ENCODE data around the gene ACLY. TPM values are rescaled to one million over a fixed set of nuclear protein-coding genes. Genes with fewer than 3 reads are reported as not detected.

ACLY gene
- total and polyA plus RNA-seq, 2 experiments from 2014 or later = 119 to 439 TPM

GRCh38 chr17:41912925-41913324, 5.8 kb downstream of the ACLY start:
- Mint-ChIP-seq H3K4me1 (peaks cover 37% of the 10 kb centered on the region), H3K36me3 (ENCODE audit: low read depth) (peaks cover 87% of the 10 kb centered on the region), H3K27me3 (ENCODE audit: insufficient read depth, low read depth, poor library complexity) (peaks cover 9% of the 10 kb centered on the region), H3K4me3 (no peak overlapping the region), H3K27ac (0 out of 2 replicates have a peak overlapping the region, but pooled peaks have one; percentile 9), H3K9me3 (no peaks in the 10 kb centered on the region; the same call in 2 of the 3 replicates)
- H4K20me1 ChIP-seq (replicated peaks; ENCODE audit: insufficient read depth) = peaks cover 84% of the 10 kb centered on the region
- peaks cover 31% of the 10 kb centered on the region for H3F3A ChIP-seq (replicated peaks; ENCODE audit: low read depth)
- DNase-seq (ENCODE audit: low spot score) (no peak), ATAC-seq (no peak)
- H3K4me3 ChIP-seq = no peak overlapping the region
- H3K4me1 ChIP-seq (ENCODE audit: insufficient read depth) = peaks cover 35% of the 10 kb centered on the region
- TF ChIP-seq, protein P1, sequence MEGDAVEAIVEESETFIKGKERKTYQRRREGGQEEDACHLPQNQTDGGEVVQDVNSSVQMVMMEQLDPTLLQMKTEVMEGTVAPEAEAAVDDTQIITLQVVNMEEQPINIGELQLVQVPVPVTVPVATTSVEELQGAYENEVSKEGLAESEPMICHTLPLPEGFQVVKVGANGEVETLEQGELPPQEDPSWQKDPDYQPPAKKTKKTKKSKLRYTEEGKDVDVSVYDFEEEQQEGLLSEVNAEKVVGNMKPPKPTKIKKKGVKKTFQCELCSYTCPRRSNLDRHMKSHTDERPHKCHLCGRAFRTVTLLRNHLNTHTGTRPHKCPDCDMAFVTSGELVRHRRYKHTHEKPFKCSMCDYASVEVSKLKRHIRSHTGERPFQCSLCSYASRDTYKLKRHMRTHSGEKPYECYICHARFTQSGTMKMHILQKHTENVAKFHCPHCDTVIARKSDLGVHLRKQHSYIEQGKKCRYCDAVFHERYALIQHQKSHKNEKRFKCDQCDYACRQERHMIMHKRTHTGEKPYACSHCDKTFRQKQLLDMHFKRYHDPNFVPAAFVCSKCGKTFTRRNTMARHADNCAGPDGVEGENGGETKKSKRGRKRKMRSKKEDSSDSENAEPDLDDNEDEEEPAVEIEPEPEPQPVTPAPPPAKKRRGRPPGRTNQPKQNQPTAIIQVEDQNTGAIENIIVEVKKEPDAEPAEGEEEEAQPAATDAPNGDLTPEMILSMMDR (conservative IDR thresholded peaks at IDR 0.05; ENCODE audit: low read depth in 2 of 2) = 0 out of 4 replicates have a peak, but pooled peaks of 1 of the 2 experiments have one; percentile 6
- TF ChIP-seq EZH2phosphoT487 (IDR thresholded peaks at IDR 0.05; ENCODE audit: unreplicated experiment) (no peak), CREB1 (CRISPR knock-in tag; IDR thresholded peaks at IDR 0.05; ENCODE audit: low read depth) (no peak)
- H2AFZ ChIP-seq = no peak overlapping the region
- H3K27me3 ChIP-seq (ENCODE audit: insufficient read depth) = no peaks in the 10 kb centered on the region
- H3K27ac ChIP-seq (ENCODE audit: low read depth) = 0 out of 2 replicates have a peak overlapping the region, but pooled peaks have one; percentile 14
- H3K36me3 ChIP-seq (ENCODE audit: insufficient read depth) = peaks cover 43% of the 10 kb centered on the region
- no peaks in the 10 kb centered on the region for H3K9me2 ChIP-seq (ENCODE audit: insufficient read depth)
- H3K79me2 ChIP-seq (replicated peaks; ENCODE audit: insufficient read depth) = peaks cover 87% of the 10 kb centered on the region
- H3K4me2 ChIP-seq = no peak overlapping the region

GRCh38 chr17:41910701-41911391, 7.9 kb downstream of the ACLY start:
- DNase-seq (ENCODE audit: low spot score) (no peak), ATAC-seq (no peak)
- H3K4me1 ChIP-seq (ENCODE audit: insufficient read depth) = peaks cover 18% of the 10 kb centered on the region
- H3K4me1 Mint-ChIP-seq = peaks cover 22% of the 10 kb centered on the region
- H3K27ac Mint-ChIP-seq = peak overlapping the region; percentile 40
- H3K4me3 ChIP-seq = no peak overlapping the region
- H3K36me3 ChIP-seq (ENCODE audit: insufficient read depth) = peaks cover 59% of the 10 kb centered on the region
- no peak for TF ChIP-seq POLR2AphosphoS5 (IDR thresholded peaks at IDR 0.05; ENCODE audit: low read depth)
- TF ChIP-seq, protein P1 (conservative IDR thresholded peaks at IDR 0.05; ENCODE audit: low read depth in 2 of 2) = no peak
- no peak for TF ChIP-seq ZNF331 (CRISPR knock-in tag; IDR thresholded peaks at IDR 0.05; ENCODE audit: low read depth)
- TF ChIP-seq, protein P2, sequence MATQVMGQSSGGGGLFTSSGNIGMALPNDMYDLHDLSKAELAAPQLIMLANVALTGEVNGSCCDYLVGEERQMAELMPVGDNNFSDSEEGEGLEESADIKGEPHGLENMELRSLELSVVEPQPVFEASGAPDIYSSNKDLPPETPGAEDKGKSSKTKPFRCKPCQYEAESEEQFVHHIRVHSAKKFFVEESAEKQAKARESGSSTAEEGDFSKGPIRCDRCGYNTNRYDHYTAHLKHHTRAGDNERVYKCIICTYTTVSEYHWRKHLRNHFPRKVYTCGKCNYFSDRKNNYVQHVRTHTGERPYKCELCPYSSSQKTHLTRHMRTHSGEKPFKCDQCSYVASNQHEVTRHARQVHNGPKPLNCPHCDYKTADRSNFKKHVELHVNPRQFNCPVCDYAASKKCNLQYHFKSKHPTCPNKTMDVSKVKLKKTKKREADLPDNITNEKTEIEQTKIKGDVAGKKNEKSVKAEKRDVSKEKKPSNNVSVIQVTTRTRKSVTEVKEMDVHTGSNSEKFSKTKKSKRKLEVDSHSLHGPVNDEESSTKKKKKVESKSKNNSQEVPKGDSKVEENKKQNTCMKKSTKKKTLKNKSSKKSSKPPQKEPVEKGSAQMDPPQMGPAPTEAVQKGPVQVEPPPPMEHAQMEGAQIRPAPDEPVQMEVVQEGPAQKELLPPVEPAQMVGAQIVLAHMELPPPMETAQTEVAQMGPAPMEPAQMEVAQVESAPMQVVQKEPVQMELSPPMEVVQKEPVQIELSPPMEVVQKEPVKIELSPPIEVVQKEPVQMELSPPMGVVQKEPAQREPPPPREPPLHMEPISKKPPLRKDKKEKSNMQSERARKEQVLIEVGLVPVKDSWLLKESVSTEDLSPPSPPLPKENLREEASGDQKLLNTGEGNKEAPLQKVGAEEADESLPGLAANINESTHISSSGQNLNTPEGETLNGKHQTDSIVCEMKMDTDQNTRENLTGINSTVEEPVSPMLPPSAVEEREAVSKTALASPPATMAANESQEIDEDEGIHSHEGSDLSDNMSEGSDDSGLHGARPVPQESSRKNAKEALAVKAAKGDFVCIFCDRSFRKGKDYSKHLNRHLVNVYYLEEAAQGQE (IDR thresholded peaks at IDR 0.05; ENCODE audit: unreplicated experiment) = no peak
- no peak for TF ChIP-seq STAT1 (IDR thresholded peaks at IDR 0.05; ENCODE audit: unreplicated experiment)
- H3K36me3 Mint-ChIP-seq (ENCODE audit: low read depth) = peaks cover 94% of the 10 kb centered on the region
- peaks cover 27% of the 10 kb centered on the region for H3F3A ChIP-seq (replicated peaks; ENCODE audit: low read depth)
- no peak overlapping the region for H3K4me3 Mint-ChIP-seq
- H3K9me2 ChIP-seq (ENCODE audit: insufficient read depth) = no peaks in the 10 kb centered on the region
- peaks cover 76% of the 10 kb centered on the region for H3K79me2 ChIP-seq (replicated peaks; ENCODE audit: insufficient read depth)
- peaks cover 8% of the 10 kb centered on the region for H3K27me3 Mint-ChIP-seq (ENCODE audit: insufficient read depth, low read depth, poor library complexity)
- H4K20me1 ChIP-seq (replicated peaks; ENCODE audit: insufficient read depth) = peaks cover 80% of the 10 kb centered on the region
- no peak overlapping the region for H3K27ac ChIP-seq (ENCODE audit: low read depth)
- no peaks in the 10 kb centered on the region; the same call in 2 of the 3 replicates for H3K9me3 Mint-ChIP-seq
- no peak overlapping the region for H2AFZ ChIP-seq
- no peaks in the 10 kb centered on the region for H3K27me3 ChIP-seq (ENCODE audit: insufficient read depth)
- H3K4me2 ChIP-seq = no peak overlapping the region

All from GM23338 (cell line).